ENCODE data around the gene ACADVL.

- TF ChIP-seq CTCF (IDR thresholded peaks at IDR 0.05) = no peak
- TF ChIP-seq POLR2A (IDR thresholded peaks at IDR 0.05) = peak; percentile 64
- peak; percentile 34 to 89 (median 70) for TF ChIP-seq POLR2AphosphoS5 (IDR thresholded peaks at IDR 0.05)
Measured at GRCh38 chr17:7260651-7261378, 41.1 kb downstream of the ACADVL start.
